Activated CD8-positive, alpha-beta T cell treated with anti-CD3 and anti-CD28 coated beads for 36 hours (primary cell): ENCODE results near the gene SCYGR6. TPM values are rescaled to one million over a fixed set of nuclear protein-coding genes. Genes with fewer than 3 reads are reported as not detected.

Experiments used
- ATAC-seq: fragments of 200-7000 bp; cut with Tn5 transposase; one replicate; pipeline ENCODE4 v1.10.0; 2021; ENCODE audit warnings: mild to moderate bottlenecking, moderate library complexity
- CTCF ChIA-PET: fragments of 350-600 bp; sonication (Branson Sonifier 250); formaldehyde crosslinking; loops from one replicate; lab custom pipeline; 2021; ENCODE audit warnings: antibody characterized with exemption; lab: Charles Lee
- POLR2A ChIA-PET: fragments of 350-600 bp; sonication (Branson Sonifier 250); formaldehyde crosslinking; loops from one replicate; lab custom pipeline; 2021; ENCODE audit warnings: antibody characterized with exemption; lab: Charles Lee
- DNase-seq: peaks from one replicate; pipeline ENCODE4 v3.0.0-alpha.2; 2020
- H3K27ac Mint-ChIP-seq: one replicate; pipeline ENCODE4 v1.8.0; 2021; ENCODE audit warnings: mild to moderate bottlenecking, mixed read lengths
- H3K27me3 Mint-ChIP-seq: one replicate; pipeline ENCODE4 v1.8.0; 2021; ENCODE audit warnings: mixed read lengths
- H3K36me3 Mint-ChIP-seq: one replicate; pipeline ENCODE4 v1.8.0; 2021; ENCODE audit warnings: low read depth, mixed read lengths
- H3K4me1 Mint-ChIP-seq: one replicate; pipeline ENCODE4 v1.8.0; 2021; ENCODE audit warnings: low read depth, mixed read lengths
- H3K4me3 Mint-ChIP-seq: one replicate; pipeline ENCODE4 v1.8.0; 2021; ENCODE audit warnings: mild to moderate bottlenecking, moderate library complexity, mixed read lengths
- H3K9me3 Mint-ChIP-seq: one replicate; pipeline ENCODE4 v1.8.0; 2021; ENCODE audit warnings: mixed read lengths
- CTCF ChIP-seq: fragments of 200-600 bp; IDR thresholded peaks from one replicate; pipeline ENCODE4 v1.8.0; 2022; ENCODE audit warnings: antibody characterized with exemption, mild to moderate bottlenecking
- intact Hi-C: fragments of 100-400 bp; cut with micrococcal nuclease; formaldehyde crosslinking; loops from one replicate; pipeline ENCODE4 v1.10.0; 2022
- total RNA-seq, 2 experiments: library from RNA; stranded (reverse); gene quantifications; one replicate each; pipeline ENCODE4 v1.2.3, GENCODE V29; 2021

SCYGR6 gene
- total RNA-seq, 2 experiments from 2014 or later = not detected

DNA sequence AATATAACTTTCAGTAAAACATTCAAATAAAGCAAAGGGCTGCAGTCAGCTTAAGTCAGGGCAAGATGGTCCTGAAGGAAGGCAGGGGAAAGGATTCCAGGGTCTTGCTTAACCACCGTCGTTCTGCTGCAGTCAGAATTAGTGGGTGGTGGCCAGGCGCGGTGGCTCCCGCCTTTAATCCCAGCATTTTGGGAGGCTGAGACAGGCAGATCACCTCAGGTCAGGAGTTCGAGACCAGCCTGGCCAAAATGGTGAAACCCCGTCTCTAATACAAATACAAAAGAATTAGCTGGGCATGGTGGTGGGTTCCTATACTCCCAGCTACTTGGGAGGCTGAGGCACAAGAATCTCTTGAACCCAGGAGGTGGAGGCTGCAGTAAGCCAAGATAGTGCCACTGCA lies 13.6 kb downstream of the SCYGR6 start:
- Mint-ChIP-seq H3K4me3 (no peak overlapping the region), H3K9me3 (no peaks in the 10 kb centered on the region), H3K27me3 (peaks cover 3% of the 10 kb centered on the region), H3K4me1 (no peaks in the 10 kb centered on the region), H3K36me3 (no peaks in the 10 kb centered on the region), H3K27ac (no peak overlapping the region)
- ATAC-seq (no peak), DNase-seq (no peak)
- TF ChIP-seq CTCF = no peak
- POLR2A ChIA-PET = no interaction called here
- intact Hi-C loops = no loop called here
- CTCF ChIA-PET = no interaction called here

DNA sequence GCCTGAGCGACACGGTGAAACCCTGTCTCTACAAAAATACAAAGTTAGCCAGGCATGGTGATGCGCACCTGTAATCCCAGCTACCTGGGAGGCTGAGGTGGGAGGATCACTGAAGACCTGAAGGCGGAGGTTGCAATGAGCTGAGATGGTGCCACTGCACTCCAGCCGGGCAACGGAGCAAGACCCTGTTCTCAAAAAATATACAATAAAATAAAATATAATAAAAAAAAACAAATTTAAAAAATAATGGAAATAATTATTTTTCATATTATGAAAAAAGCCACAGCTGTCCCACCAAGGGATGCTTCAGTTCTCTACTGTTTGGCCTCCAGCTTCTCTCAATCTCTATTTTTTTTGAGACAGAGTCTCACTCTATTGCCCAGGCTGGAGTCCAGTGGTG lies 17.2 kb downstream of the SCYGR6 start:
- POLR2A ChIA-PET = no interaction called here
- no peak overlapping the region for H3K4me3 Mint-ChIP-seq
- no peak for ATAC-seq
- no peaks in the 10 kb centered on the region for H3K4me1 Mint-ChIP-seq
- no peaks in the 10 kb centered on the region for H3K36me3 Mint-ChIP-seq
- no peak for TF ChIP-seq CTCF
- CTCF ChIA-PET = interaction anchor here (0.6 kb wide), 1 partner anchor 46 kb away, joined by 3 read pairs; no protein-coding TSS in a partner anchor
- no peak overlapping the region for H3K27ac Mint-ChIP-seq
- H3K9me3 Mint-ChIP-seq = no peaks in the 10 kb centered on the region
- no peak for DNase-seq
- intact Hi-C loops = no loop called here
- H3K27me3 Mint-ChIP-seq = peaks cover 8% of the 10 kb centered on the region

DNA sequence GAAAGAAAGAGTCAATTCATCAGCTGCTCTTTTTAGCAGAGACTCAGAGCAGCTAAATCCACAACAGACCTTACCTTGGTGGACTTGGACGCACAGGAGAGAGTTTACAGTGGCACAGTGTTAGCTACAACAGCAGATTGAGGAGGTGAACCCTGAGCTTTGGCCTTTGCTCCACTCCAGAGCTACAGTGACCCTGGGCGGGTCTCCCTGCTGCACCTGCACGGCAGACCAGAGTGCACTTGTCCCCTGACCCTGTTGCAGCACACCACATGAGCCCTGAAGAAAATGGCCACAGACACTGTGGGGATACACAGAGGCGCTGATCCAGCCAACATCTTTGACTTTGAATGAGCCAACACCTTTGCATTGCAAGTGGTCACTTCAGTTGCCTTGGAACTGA lies 17.7 kb downstream of the SCYGR6 start:
- no peaks in the 10 kb centered on the region for H3K36me3 Mint-ChIP-seq
- H3K27ac Mint-ChIP-seq = no peak overlapping the region
- ATAC-seq (no peak), DNase-seq (no peak)
- POLR2A ChIA-PET = no interaction called here
- no peak for TF ChIP-seq CTCF
- CTCF ChIA-PET = no interaction called here
- no peak overlapping the region for H3K4me3 Mint-ChIP-seq
- peaks cover 8% of the 10 kb centered on the region for H3K27me3 Mint-ChIP-seq
- intact Hi-C loops = no loop called here
- no peaks in the 10 kb centered on the region for H3K4me1 Mint-ChIP-seq
- H3K9me3 Mint-ChIP-seq = no peaks in the 10 kb centered on the region

- POLR2A ChIA-PET = no interaction called here
- no peaks in the 10 kb centered on the region for H3K4me1 Mint-ChIP-seq
Observed at GRCh38 chr2:227703961-227704360, 20.6 kb downstream of the SCYGR6 start.

DNA sequence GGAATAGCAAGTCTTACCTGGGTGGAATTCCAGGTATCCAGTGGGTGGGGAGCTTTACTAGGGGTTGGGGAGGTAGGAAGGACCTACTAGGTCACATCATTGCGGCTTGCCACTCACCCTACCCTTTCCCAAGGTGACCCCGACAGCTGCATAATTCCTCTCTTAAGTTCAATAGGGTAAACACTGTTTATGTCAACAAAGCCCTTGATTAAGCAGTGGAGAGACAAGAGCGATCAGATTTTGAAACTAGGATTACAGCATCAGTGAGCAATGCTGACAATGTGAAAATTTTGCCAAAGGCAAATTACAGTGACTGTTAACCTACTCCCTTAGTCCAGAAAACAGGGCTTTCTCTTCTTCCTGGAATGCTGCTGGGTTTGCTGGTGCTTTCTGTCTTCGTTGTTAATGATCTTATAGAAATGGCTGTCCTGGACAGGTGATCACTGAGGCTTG lies 21.3 kb downstream of the SCYGR6 start:
- H3K36me3 Mint-ChIP-seq = no peaks in the 10 kb centered on the region
- H3K27ac Mint-ChIP-seq = no peak overlapping the region
- no peak for ATAC-seq
- POLR2A ChIA-PET = no interaction called here
- peaks cover 10% of the 10 kb centered on the region for H3K27me3 Mint-ChIP-seq
- DNase-seq = no peak
- H3K9me3 Mint-ChIP-seq = no peaks in the 10 kb centered on the region
- CTCF ChIA-PET = no interaction called here
- no peak for TF ChIP-seq CTCF
- intact Hi-C loops = no loop called here
- H3K4me3 Mint-ChIP-seq = no peak overlapping the region
- H3K4me1 Mint-ChIP-seq = no peaks in the 10 kb centered on the region

More at GRCh38 chr2:227703961-227704360, 20.6 kb downstream of the SCYGR6 start:
- no peak overlapping the region for H3K4me3 Mint-ChIP-seq
- H3K27ac Mint-ChIP-seq = no peak overlapping the region
- TF ChIP-seq CTCF = no peak
- intact Hi-C loops = no loop called here
- peaks cover 10% of the 10 kb centered on the region for H3K27me3 Mint-ChIP-seq
- ATAC-seq = no peak
- no peaks in the 10 kb centered on the region for H3K36me3 Mint-ChIP-seq
- DNase-seq = no peak
- no peaks in the 10 kb centered on the region for H3K9me3 Mint-ChIP-seq
- CTCF ChIA-PET = no interaction called here
